Uterus (tissue), 2 donors: ENCODE measurements around the gene HDC.

ENCODE experiments used
- POLR2A ChIP-seq, 2 donors: fragments of 450-650 bp; IDR thresholded peaks; one replicate each; pipeline ENCODE4 v1.6.1; 2016; ENCODE audit warnings: antibody characterized with exemption in 2 of 2, mild to moderate bottlenecking in 1 of 2, moderate library complexity in 1 of 2
- TF ChIP-seq, protein P1 (sequence below), 4 experiments: fragments of 200-600 bp in 2 of 4; fragments of 450-650 bp in 2 of 4; sonication (generic) in 2 of 4; IDR thresholded peaks; one replicate each; pipeline ENCODE4 v1.5.1; 2016 to 2019; ENCODE audit warnings: antibody characterized with exemption in 4 of 4, mild to moderate bottlenecking in 2 of 4, moderate library complexity in 1 of 4

- TF ChIP-seq, protein P1, sequence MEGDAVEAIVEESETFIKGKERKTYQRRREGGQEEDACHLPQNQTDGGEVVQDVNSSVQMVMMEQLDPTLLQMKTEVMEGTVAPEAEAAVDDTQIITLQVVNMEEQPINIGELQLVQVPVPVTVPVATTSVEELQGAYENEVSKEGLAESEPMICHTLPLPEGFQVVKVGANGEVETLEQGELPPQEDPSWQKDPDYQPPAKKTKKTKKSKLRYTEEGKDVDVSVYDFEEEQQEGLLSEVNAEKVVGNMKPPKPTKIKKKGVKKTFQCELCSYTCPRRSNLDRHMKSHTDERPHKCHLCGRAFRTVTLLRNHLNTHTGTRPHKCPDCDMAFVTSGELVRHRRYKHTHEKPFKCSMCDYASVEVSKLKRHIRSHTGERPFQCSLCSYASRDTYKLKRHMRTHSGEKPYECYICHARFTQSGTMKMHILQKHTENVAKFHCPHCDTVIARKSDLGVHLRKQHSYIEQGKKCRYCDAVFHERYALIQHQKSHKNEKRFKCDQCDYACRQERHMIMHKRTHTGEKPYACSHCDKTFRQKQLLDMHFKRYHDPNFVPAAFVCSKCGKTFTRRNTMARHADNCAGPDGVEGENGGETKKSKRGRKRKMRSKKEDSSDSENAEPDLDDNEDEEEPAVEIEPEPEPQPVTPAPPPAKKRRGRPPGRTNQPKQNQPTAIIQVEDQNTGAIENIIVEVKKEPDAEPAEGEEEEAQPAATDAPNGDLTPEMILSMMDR (IDR thresholded peaks at IDR 0.05), result no peak
- no peak for TF ChIP-seq POLR2A (IDR thresholded peaks at IDR 0.05)
Observed at GRCh38 chr15:50238255-50238654, 27.3 kb downstream of the HDC start.
